A549 (cell line): ENCODE measurements around the gene ZNF587. TPM values are rescaled to one million over a fixed set of nuclear protein-coding genes. Genes with fewer than 3 reads are reported as not detected.

Source experiments
- ATAC-seq, 2 experiments: fragments of 200-7000 bp in 1 of 2; fragments of >200 bp in 1 of 2; cut with Nextera tagmentation in 1 of 2; cut with Tn5 transposase in 1 of 2; 3 replicates each; pipeline versions ENCODE4 v1.8.0 to v1.9.1; 2018 to 2020; ENCODE audit warnings: mild to moderate bottlenecking in 1 of 2, moderate library complexity in 1 of 2
- CTCF ChIA-PET: fragments of 300-600 bp; sonication (Branson Sonifier 250); formaldehyde crosslinking; extraction: SDS; loops from one replicate; lab custom pipeline; 2021; ENCODE audit warnings: antibody characterized with exemption, inconsistent platforms; lab: Yijun Ruan, JAX
- POLR2A ChIA-PET: fragments of 350-600 bp; formaldehyde crosslinking; extraction: SDS; loops from one replicate; lab custom pipeline; 2021; ENCODE audit warnings: antibody characterized with exemption, inconsistent platforms; lab: Yijun Ruan, JAX
- DNase-seq, 2 experiments: peaks; one replicate each; pipeline versions ENCODE4 v3.0.0 to v3.0.0-alpha.2; 2011 to 2016; ENCODE audit warnings: low read depth in 1 of 2, low spot score in 1 of 2
- FAIRE-seq: peaks from 2 replicates; lab custom pipeline; 2011; peaks lifted over from hg19 to GRCh38; lab: Jason Lieb, UNC
- H3K27ac ChIP-seq, 2 experiments: fragments of >200 bp; sonication (Bioruptor Twin); formaldehyde crosslinking; 3 replicates each; pipeline ENCODE4 v1.5.1; 2016 to 2017
- H3K4me1 ChIP-seq: fragments of >200 bp; sonication (Bioruptor Twin); formaldehyde crosslinking; 3 replicates; pipeline ENCODE4 v1.6.1; 2016
- H3K4me2 ChIP-seq: fragments of >200 bp; sonication (Bioruptor Twin); formaldehyde crosslinking; 3 replicates; pipeline ENCODE4 v1.6.1; 2016
- H3K4me3 ChIP-seq: fragments of >200 bp; sonication (Bioruptor Twin); formaldehyde crosslinking; 3 replicates; pipeline ENCODE4 v1.5.1; 2016
- H3K9me3 ChIP-seq: fragments of >200 bp; sonication (Bioruptor Twin); formaldehyde crosslinking; 3 replicates; pipeline ENCODE4 v1.6.1; 2016
- ATOH8 ChIP-seq: fragments of 250-450 bp; sonication (Bioruptor Pico); IDR thresholded peaks from 2 replicates; pipeline ENCODE4 v1.5.0; 2020; ENCODE audit warnings: low read depth, mild to moderate bottlenecking, moderate library complexity
- CBX8 ChIP-seq: fragments of 200-600 bp; sonication (generic); IDR thresholded peaks from 2 replicates; pipeline ENCODE4 v1.6.1; 2016
- CEBPB ChIP-seq, 2 experiments: fragments of >200 bp in 1 of 2; sonication (Bioruptor Twin) in 1 of 2; formaldehyde crosslinking in 1 of 2; IDR thresholded peaks; 2 replicates each; pipeline ENCODE4 v1.6.1; 2012 to 2016
- CHD2 ChIP-seq: fragments of 150-350 bp; IDR thresholded peaks from 2 replicates; pipeline ENCODE4 v1.6.1; 2014; ENCODE audit warnings: low read length; ENCODE audit not compliant: partially characterized antibody
- CHD4 ChIP-seq: fragments of 200-600 bp; sonication (generic); IDR thresholded peaks from 2 replicates; pipeline ENCODE4 v1.6.1; 2016; ENCODE audit warnings: antibody characterized with exemption, mild to moderate bottlenecking, borderline replicate concordance
- CTCF ChIP-seq: fragments of >200 bp; sonication (Bioruptor Twin); formaldehyde crosslinking; IDR thresholded peaks from 3 replicates; pipeline ENCODE4 v1.5.1; 2016
- E2F6 ChIP-seq: IDR thresholded peaks from 2 replicates; pipeline ENCODE4 v1.6.1; 2012; ENCODE audit warnings: low read depth, borderline replicate concordance
- EHF ChIP-seq: fragments of 250-450 bp; sonication (Bioruptor Pico); IDR thresholded peaks from 2 replicates; pipeline ENCODE4 v1.5.0; 2020; ENCODE audit warnings: mild to moderate bottlenecking
- EP300 ChIP-seq, 2 experiments: fragments of >200 bp; sonication (Bioruptor Twin); formaldehyde crosslinking; IDR thresholded peaks; 2 replicates in 1 of 2; 3 replicates in 1 of 2; pipeline ENCODE4 v1.6.1; 2016 to 2017
- FOSL2 ChIP-seq, 2 experiments: fragments of 450-650 bp in 1 of 2; fragments of >200 bp in 1 of 2; sonication (Bioruptor Twin) in 1 of 2; formaldehyde crosslinking; IDR thresholded peaks; 2 replicates each; pipeline versions ENCODE4 v1.5.0 to v1.6.1; 2016 to 2020; ENCODE audit warnings: mild to moderate bottlenecking in 1 of 2, moderate library complexity in 1 of 2
- HDAC2 ChIP-seq: fragments of 200-600 bp; sonication (generic); IDR thresholded peaks from 2 replicates; pipeline ENCODE4 v1.6.1; 2016
- HEYL ChIP-seq: fragments of 250-450 bp; sonication (Bioruptor Pico); IDR thresholded peaks from 2 replicates; pipeline ENCODE4 v1.8.0; 2021; ENCODE audit warnings: mild to moderate bottlenecking, moderate library complexity
- HOXB5 ChIP-seq: fragments of 250-450 bp; sonication (Bioruptor Pico); IDR thresholded peaks from 2 replicates; pipeline ENCODE4 v1.5.0; 2020; ENCODE audit warnings: mild to moderate bottlenecking, moderate library complexity
- KDM5A ChIP-seq: fragments of 200-600 bp; sonication (generic); IDR thresholded peaks from 2 replicates; pipeline ENCODE4 v1.6.1; 2016; ENCODE audit warnings: antibody characterized with exemption, mild to moderate bottlenecking
- MAFK ChIP-seq: fragments of 450-650 bp; IDR thresholded peaks from 2 replicates; pipeline ENCODE4 v1.6.1; 2014; ENCODE audit not compliant: partially characterized antibody
- NPAS2 ChIP-seq: fragments of 250-450 bp; sonication (Bioruptor Pico); IDR thresholded peaks from 2 replicates; pipeline ENCODE4 v1.8.0; 2022; ENCODE audit warnings: mild to moderate bottlenecking, moderate library complexity, borderline replicate concordance
- POLR2A ChIP-seq: IDR thresholded peaks from 2 replicates; pipeline ENCODE4 v1.6.1; 2012; ENCODE audit warnings: mild to moderate bottlenecking, low read length
- RARB ChIP-seq: fragments of 250-450 bp; sonication (Bioruptor Pico); IDR thresholded peaks from 2 replicates; pipeline ENCODE4 v1.8.0; 2021; ENCODE audit warnings: mild to moderate bottlenecking, moderate library complexity
- RCOR1 ChIP-seq: fragments of 150-350 bp; IDR thresholded peaks from 2 replicates; pipeline ENCODE4 v1.6.1; 2014; ENCODE audit warnings: antibody characterized with exemption, low read length, low read depth
- REST ChIP-seq: fragments of 200-600 bp; sonication (generic); IDR thresholded peaks from 2 replicates; pipeline ENCODE4 v1.6.1; 2016; ENCODE audit warnings: antibody characterized with exemption, mild to moderate bottlenecking, moderate library complexity
- SMC3 ChIP-seq: fragments of >200 bp; sonication (Bioruptor Twin); formaldehyde crosslinking; IDR thresholded peaks from 3 replicates; pipeline ENCODE4 v1.6.1; 2018; ENCODE audit warnings: inconsistent platforms
- TFCP2L1 ChIP-seq: fragments of 250-450 bp; sonication (Bioruptor Pico); IDR thresholded peaks from 2 replicates; pipeline ENCODE4 v1.5.0; 2021; ENCODE audit warnings: mild to moderate bottlenecking
- USF2 ChIP-seq: fragments of 450-650 bp; IDR thresholded peaks from 2 replicates; pipeline ENCODE4 v1.6.1; 2014; ENCODE audit warnings: antibody characterized with exemption
- ZC3H11A ChIP-seq: fragments of 450-650 bp; IDR thresholded peaks from 2 replicates; pipeline ENCODE4 v1.6.1; 2014; ENCODE audit warnings: antibody characterized with exemption, mild to moderate bottlenecking
- ZFP36 ChIP-seq: fragments of 450-650 bp; IDR thresholded peaks from 2 replicates; pipeline ENCODE4 v1.6.1; 2014; ENCODE audit warnings: borderline replicate concordance; ENCODE audit not compliant: partially characterized antibody
- ZNF302 ChIP-seq: fragments of 250-450 bp; sonication (Bioruptor Pico); IDR thresholded peaks from 2 replicates; pipeline ENCODE4 v1.9.0; 2021; ENCODE audit warnings: inconsistent platforms, mild to moderate bottlenecking, moderate library complexity
- WGBS: methylation state at CpG from one replicate; pipeline ENCODE4 v1.1.6; 2017; ENCODE audit errors: missing lambda C conversion rate; 5-methylcytosine and 5-hydroxymethylcytosine counted together
- polyA plus RNA-seq, 4 experiments: library from polyadenylated mRNA; depleted of rRNA in 3 of 4; stranded (reverse); fragments of >200 nt; fragmentation: RNase III in 1 of 4; extraction: RNeasy Plus Mini Kit Qiagen cat#74134 plus additional on column Dnase treatment in 1 of 4; gene quantifications; 2 replicates in 3 of 4; 3 replicates in 1 of 4; pipeline ENCODE4 v1.2.3, GENCODE V29; 2011 to 2017

Gene ZNF587
- polyA plus RNA-seq, 2 of the 4 experiments (the other 2 are of a cell fraction): 10.7 to 12.1 TPM

- WGBS: 97% methylated on average over 6 of the region's 6 CpGs
- Histone ChIP-seq H3K4me1 (peaks cover 4% of the 10 kb centered on the region; the same call in 2 of the 3 replicates), H3K27ac (no peak overlapping the region), H3K9me3 (peaks cover 61% of the 10 kb centered on the region), H3K4me3 (no peak overlapping the region), H3K4me2 (no peak overlapping the region)
- FAIRE-seq: no peak
- DNase-seq: no peak
- ChIA-PET POLR2A (interaction anchor here (0.7 kb wide), 1 partner anchor 20 kb away, joined by 3 read pairs; no protein-coding TSS in a partner anchor), CTCF (interaction anchor here (0.6 kb wide), 1 partner anchor 11 kb away, joined by 4 read pairs; no protein-coding TSS in a partner anchor)
- no peak for ATAC-seq
- TF ChIP-seq RARB: no peak
- TF ChIP-seq ATOH8 (CRISPR knock-in tag): no peak
- TF ChIP-seq FOSL2 (IDR thresholded peaks at IDR 0.05): no peak
- no peak for TF ChIP-seq FOSL2 (CRISPR knock-in tag; IDR thresholded peaks at IDR 0.05)
- no peak for TF ChIP-seq HEYL (CRISPR knock-in tag)
- no peak for TF ChIP-seq EHF (CRISPR knock-in tag)
- TF ChIP-seq CEBPB (IDR thresholded peaks at IDR 0.05): no peak
- no peak for TF ChIP-seq CTCF
- TF ChIP-seq USF2: no peak
- no peak for TF ChIP-seq MAFK
- TF ChIP-seq CHD4: no peak
- no peak for TF ChIP-seq HDAC2
- TF ChIP-seq, all 56 proteins: peak for 0
These were observed 24.1 kb upstream of the ZNF587 start for GRCh38 chr19:57825511-57825910.

- 89% methylated on average over 5 of the region's 5 CpGs for WGBS
- POLR2A ChIA-PET: no interaction called here
- no peak overlapping the region for H3K4me2 ChIP-seq
- H3K27ac ChIP-seq: no peak overlapping the region
- H3K4me3 ChIP-seq: no peak overlapping the region
- H3K4me1 ChIP-seq: no peaks in the 10 kb centered on the region
- TF ChIP-seq SMC3: no peak
- TF ChIP-seq REST: no peak
- no peak for TF ChIP-seq POLR2A
- TF ChIP-seq ZFP36: no peak
- TF ChIP-seq CEBPB (IDR thresholded peaks at IDR 0.05): no peak
- no peak for TF ChIP-seq ZC3H11A
- TF ChIP-seq TFCP2L1 (CRISPR knock-in tag): no peak
- TF ChIP-seq E2F6: no peak
- no peak for TF ChIP-seq ZNF302 (CRISPR knock-in tag)
- no peak for TF ChIP-seq CHD2
- TF ChIP-seq KDM5A: no peak
- no peak for TF ChIP-seq RCOR1
- no peak for TF ChIP-seq HOXB5
- TF ChIP-seq NPAS2 (CRISPR knock-in tag): no peak
- TF ChIP-seq CBX8: no peak
- TF ChIP-seq EP300 (IDR thresholded peaks at IDR 0.05): no peak
- ATAC-seq (no peak), FAIRE-seq (no peak), DNase-seq (no peak)
- CTCF ChIA-PET: interaction anchor here (1.0 kb wide), 1 partner anchor 11 kb away, joined by 3 read pairs; no protein-coding TSS in a partner anchor
- H3K9me3 ChIP-seq: peaks cover 62% of the 10 kb centered on the region
These were observed 20.3 kb upstream of the ZNF587 start for GRCh38 chr19:57829316-57829715.
